GM12892 (cell line): ENCODE measurements around the gene SMU1.

ENCODE experiments used
- POLR2A ChIP-seq: IDR thresholded peaks from 2 replicates; pipeline ENCODE4 v1.6.1; 2011; ENCODE audit warnings: low read depth, low read length, control low read depth
- TAF1 ChIP-seq: IDR thresholded peaks from 2 replicates; pipeline ENCODE4 v1.6.1; 2011; ENCODE audit warnings: low read depth, mild to moderate bottlenecking, control low read depth, low read length, borderline replicate concordance

- TF ChIP-seq TAF1 (no peak), POLR2A (no peak)
These were observed 53.7 kb downstream of the SMU1 start for GRCh38 chr9:33022755-33023154.
